Trophoblast cell (in vitro differentiated cells and primary cell): Measurements from ENCODE around the gene RAPGEF2.
A peak's percentile ranks its signal among the peaks of the same experiment; 100 is the strongest.
"Not testable (repeated sequence)": the region's sequence is repeated elsewhere in the genome, so short reads cannot be mapped to it uniquely, and the experiment has no call there.

ENCODE experiments used
- DNase-seq, 2 donors: peaks; one replicate each; pipeline ENCODE4 v3.0.0-alpha.2; 2016
- H2AFZ ChIP-seq: 2 replicates; pipeline ENCODE4 v1.6.1; 2013; ENCODE audit warnings: low read length, moderate library complexity, mild to moderate bottlenecking; ENCODE audit not compliant: insufficient read depth, poor library complexity
- H2AK5ac ChIP-seq: 2 replicates; pipeline ENCODE4 v1.6.1; 2013; ENCODE audit warnings: mild to moderate bottlenecking, low read length
- H2BK120ac ChIP-seq: 2 replicates; pipeline ENCODE4 v1.6.1; 2013; ENCODE audit warnings: low read length, mild to moderate bottlenecking, moderate library complexity; ENCODE audit not compliant: insufficient read depth, poor library complexity
- H2BK12ac ChIP-seq: 2 replicates; pipeline ENCODE4 v1.6.1; 2013; ENCODE audit warnings: mild to moderate bottlenecking, low read length, moderate library complexity
- H2BK5ac ChIP-seq: 2 replicates; pipeline ENCODE4 v1.6.1; 2013; ENCODE audit warnings: low read length, low read depth, moderate library complexity, mild to moderate bottlenecking; ENCODE audit not compliant: poor library complexity
- H3K14ac ChIP-seq: 2 replicates; pipeline ENCODE4 v1.6.1; 2013; ENCODE audit warnings: mild to moderate bottlenecking, low read length
- H3K18ac ChIP-seq: 2 replicates; pipeline ENCODE4 v1.6.1; 2013; ENCODE audit warnings: mild to moderate bottlenecking, low read length
- H3K23ac ChIP-seq: 2 replicates; pipeline ENCODE4 v1.6.1; 2013; ENCODE audit warnings: low read length
- H3K27ac ChIP-seq: 2 replicates; pipeline ENCODE4 v1.5.1; 2013; ENCODE audit warnings: low read depth, mild to moderate bottlenecking, inconsistent platforms, low read length, moderate library complexity
- H3K27me3 ChIP-seq: 2 replicates; pipeline ENCODE4 v1.6.1; 2013; ENCODE audit warnings: inconsistent platforms, mild to moderate bottlenecking, low read length, moderate library complexity; ENCODE audit not compliant: insufficient read depth
- H3K36me3 ChIP-seq, 2 experiments: 1 replicate in 1 of 2; 2 replicates in 1 of 2; pipeline ENCODE4 v1.6.1; 2013; ENCODE audit warnings: low read length in 2 of 2, mild to moderate bottlenecking in 2 of 2, moderate library complexity in 1 of 2; ENCODE audit not compliant: insufficient read depth in 2 of 2, control insufficient read depth in 1 of 2
- H3K4ac ChIP-seq: 2 replicates; pipeline ENCODE4 v1.6.1; 2013; ENCODE audit warnings: low read depth, mild to moderate bottlenecking, low read length, moderate library complexity
- H3K4me1 ChIP-seq, 2 experiments: 1 replicate in 1 of 2; 2 replicates in 1 of 2; pipeline ENCODE4 v1.6.1; 2013; ENCODE audit warnings: low read length in 2 of 2, mild to moderate bottlenecking in 2 of 2, moderate library complexity in 1 of 2; ENCODE audit not compliant: insufficient read depth in 2 of 2, control insufficient read depth in 1 of 2
- H3K4me2 ChIP-seq: 2 replicates; pipeline ENCODE4 v1.6.1; 2013; ENCODE audit warnings: inconsistent platforms, mild to moderate bottlenecking, low read length, moderate library complexity
- H3K4me3 ChIP-seq: 2 replicates; pipeline ENCODE4 v1.5.1; 2013; ENCODE audit warnings: mild to moderate bottlenecking, low read depth, low read length, inconsistent platforms
- H3K79me1 ChIP-seq: one replicate; pipeline ENCODE4 v1.6.1; 2013; ENCODE audit warnings: low read length
- H3K79me2 ChIP-seq: 2 replicates; pipeline ENCODE4 v1.6.1; 2013; ENCODE audit warnings: low read length, mild to moderate bottlenecking; ENCODE audit not compliant: control insufficient read depth, insufficient read depth, poor library complexity
- H3K9ac ChIP-seq: 2 replicates; pipeline ENCODE4 v1.6.1; 2013; ENCODE audit warnings: mild to moderate bottlenecking, low read length
- H3K9me3 ChIP-seq: 2 replicates; pipeline ENCODE4 v1.6.1; 2013; ENCODE audit warnings: low read depth, mild to moderate bottlenecking, control low read depth, inconsistent platforms, low read length; ENCODE audit not compliant: insufficient read depth
- H4K12ac ChIP-seq: 2 replicates; pipeline ENCODE4 v1.6.1; 2013; ENCODE audit warnings: low read depth, mild to moderate bottlenecking, low read length, moderate library complexity
- H4K8ac ChIP-seq: 2 replicates; pipeline ENCODE4 v1.6.1; 2013; ENCODE audit warnings: low read depth, mild to moderate bottlenecking, low read length, moderate library complexity
- H4K91ac ChIP-seq: one replicate; pipeline ENCODE4 v1.6.1; 2013; ENCODE audit warnings: low read depth, mild to moderate bottlenecking, low read length, moderate library complexity
- WGBS: extraction: QIAGEN DNeasy Blood & Tissue Kit; methylation state at CpG from one replicate; pipeline ENCODE4 v1.1.7; 2013; ENCODE audit warnings: missing lambda C conversion rate; ENCODE audit not compliant: insufficient read length, insufficient coverage; ENCODE audit errors: extremely low coverage; 5-methylcytosine and 5-hydroxymethylcytosine counted together

The RAPGEF2 gene

DNA sequence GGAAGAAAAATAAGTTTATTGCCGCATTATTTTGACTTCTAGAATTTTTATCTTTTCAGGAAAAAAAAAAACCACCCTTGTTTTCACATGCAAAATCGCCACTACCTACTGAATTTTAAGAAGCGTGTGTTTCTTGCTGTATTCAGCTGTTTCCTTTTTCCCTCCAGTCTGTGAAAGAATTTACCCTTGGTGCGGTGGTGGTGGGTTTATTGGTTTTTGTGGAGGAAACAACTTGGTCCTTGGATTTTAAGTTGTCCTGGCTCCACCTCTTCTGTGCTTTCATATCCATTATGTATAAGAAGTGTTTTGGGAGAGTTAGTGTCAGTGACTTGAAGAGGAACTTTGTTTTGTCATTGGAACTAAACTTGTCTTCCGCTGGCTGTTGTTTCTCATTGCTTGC lies 8.1 kb downstream of the RAPGEF2 start:
- peak overlapping the region; percentile 58 for H3K4ac ChIP-seq
- H4K12ac ChIP-seq, result no peak overlapping the region
- no peaks in the 10 kb centered on the region for H3K79me1 ChIP-seq
- no CpG with 5 or more reads among the region's 5 CpGs for WGBS
- H3K9ac ChIP-seq, result no peak overlapping the region
- peaks cover 3% of the 10 kb centered on the region for H3K79me2 ChIP-seq
- H2AK5ac ChIP-seq, result no peak overlapping the region
- H4K8ac ChIP-seq, result no peak overlapping the region
- no peak overlapping the region for H2BK5ac ChIP-seq
- no peak overlapping the region for H3K23ac ChIP-seq
- no peaks in the 10 kb centered on the region for H3K27me3 ChIP-seq
- no peak overlapping the region for H3K27ac ChIP-seq
- H2BK120ac ChIP-seq, result no peak overlapping the region
- DNase-seq, result no peak
- H2BK12ac ChIP-seq, result no peak overlapping the region
- H3K14ac ChIP-seq, result no peak overlapping the region
- H4K91ac ChIP-seq, result no peak overlapping the region
- no peak overlapping the region for H2AFZ ChIP-seq
- no peak overlapping the region for H3K18ac ChIP-seq
- H3K9me3 ChIP-seq, result no peaks in the 10 kb centered on the region
- H3K36me3 ChIP-seq, result no peaks in the 10 kb centered on the region
- peaks cover under 1% of the 10 kb centered on the region in 2 experiments for H3K4me1 ChIP-seq
- H3K4me3 ChIP-seq, result no peak overlapping the region
- no peak overlapping the region for H3K4me2 ChIP-seq

- H3K9me3 ChIP-seq, result no peaks in the 10 kb centered on the region
- no peak overlapping the region for H3K4me2 ChIP-seq
- no CpG with 5 or more reads among the region's 4 CpGs for WGBS
- H2BK12ac ChIP-seq, result no peak overlapping the region
- no peaks in the 10 kb centered on the region for H3K79me1 ChIP-seq
- no peaks in the 10 kb centered on the region for H3K36me3 ChIP-seq
- H3K23ac ChIP-seq, result no peak overlapping the region
- no peak overlapping the region for H3K4me3 ChIP-seq
- H3K4ac ChIP-seq, result peak overlapping the region; percentile 58
- H3K4me1 ChIP-seq, result no peaks in the 10 kb centered on the region
- no peak overlapping the region for H2BK120ac ChIP-seq
- H3K9ac ChIP-seq, result no peak overlapping the region
- no peak overlapping the region for H3K14ac ChIP-seq
- H2BK5ac ChIP-seq, result no peak overlapping the region
- H2AFZ ChIP-seq, result no peak overlapping the region
- no peaks in the 10 kb centered on the region for H3K27me3 ChIP-seq
- no peak for DNase-seq
- H3K79me2 ChIP-seq, result peaks cover 3% of the 10 kb centered on the region
- H2AK5ac ChIP-seq, result no peak overlapping the region
- no peak overlapping the region for H3K18ac ChIP-seq
- no peak overlapping the region for H4K8ac ChIP-seq
- H4K91ac ChIP-seq, result no peak overlapping the region
- H4K12ac ChIP-seq, result no peak overlapping the region
- H3K27ac ChIP-seq, result no peak overlapping the region
These were observed 8.5 kb downstream of the RAPGEF2 start for GRCh38 chr4:159111416-159111815.

DNA sequence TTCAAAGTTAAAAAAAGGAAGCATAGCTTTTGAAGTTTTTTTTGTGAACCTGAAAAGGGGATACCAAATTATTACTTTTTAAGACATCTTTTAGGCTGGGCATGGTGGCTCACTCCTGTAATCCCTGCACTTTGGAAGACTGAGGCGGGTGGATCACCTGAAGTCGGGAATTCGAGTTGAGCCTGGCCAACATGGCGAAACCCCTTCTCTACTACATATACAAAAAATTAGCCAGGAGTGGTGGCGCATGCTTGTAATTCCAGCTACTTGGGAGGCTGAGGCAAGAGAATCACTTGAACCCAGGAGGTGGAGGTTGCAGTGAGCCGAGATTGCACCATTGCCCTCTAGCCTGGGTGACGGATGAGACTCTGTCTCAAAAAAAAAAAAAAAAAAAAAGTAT lies 10.5 kb downstream of the RAPGEF2 start:
- H3K27me3 ChIP-seq, H3K4ac ChIP-seq, H4K8ac ChIP-seq, H2AFZ ChIP-seq, H3K4me3 ChIP-seq, H3K79me2 ChIP-seq, H3K9ac ChIP-seq, H3K14ac ChIP-seq, H2BK120ac ChIP-seq, H3K27ac ChIP-seq, H2AK5ac ChIP-seq, H4K12ac ChIP-seq, H3K18ac ChIP-seq, H3K36me3 ChIP-seq, H2BK12ac ChIP-seq, H3K9me3 ChIP-seq, H4K91ac ChIP-seq, H3K79me1 ChIP-seq, H2BK5ac ChIP-seq, H3K4me1 ChIP-seq, H3K4me2 ChIP-seq, H3K23ac ChIP-seq: not testable (repeated sequence)
- WGBS, result no CpG with 5 or more reads among the region's 7 CpGs
- peak; percentile 66 to 69 for DNase-seq

GRCh38 chr4:159116098-159116497 lies 13.2 kb downstream of the RAPGEF2 start:
- H3K14ac ChIP-seq, H2BK120ac ChIP-seq, H3K9ac ChIP-seq, H3K23ac ChIP-seq, H3K4ac ChIP-seq, H2AK5ac ChIP-seq, H3K27ac ChIP-seq, H3K4me1 ChIP-seq, H3K18ac ChIP-seq, H3K79me2 ChIP-seq, H3K4me3 ChIP-seq, H2AFZ ChIP-seq, H2BK12ac ChIP-seq, H3K27me3 ChIP-seq, H4K12ac ChIP-seq, H3K4me2 ChIP-seq, DNase-seq, H4K91ac ChIP-seq, H3K36me3 ChIP-seq, H2BK5ac ChIP-seq, H4K8ac ChIP-seq, H3K79me1 ChIP-seq, H3K9me3 ChIP-seq: not testable (repeated sequence)
- no CpG with 5 or more reads among the region's 2 CpGs for WGBS

GRCh38 chr4:159116693-159117092 lies 13.8 kb downstream of the RAPGEF2 start:
- not testable (repeated sequence) for H3K9me3 ChIP-seq, H3K27me3 ChIP-seq, H3K9ac ChIP-seq, H4K91ac ChIP-seq, H3K18ac ChIP-seq, H3K36me3 ChIP-seq, H3K4me1 ChIP-seq, H2BK12ac ChIP-seq, H2BK5ac ChIP-seq, H3K4ac ChIP-seq, H4K12ac ChIP-seq, H3K14ac ChIP-seq, H3K23ac ChIP-seq, H3K4me3 ChIP-seq, H2AK5ac ChIP-seq, H2AFZ ChIP-seq, H3K79me2 ChIP-seq, H3K4me2 ChIP-seq, H4K8ac ChIP-seq, H2BK120ac ChIP-seq, DNase-seq, H3K79me1 ChIP-seq, H3K27ac ChIP-seq
